Activated T-helper 2 cell treated with anti-CD3 and anti-CD28 coated beads, Interferon-gamma antibody, Interleukin-2, Interleukin-4, amounts not matched to agents 10 μg/mL and 5 μg/mL and 100 μg/mL, durations not matched to agents 14 hours and 24 hours and 36 hours (primary cell): ENCODE measurements around the gene TFAP2D. TPM values are rescaled to one million over a fixed set of nuclear protein-coding genes. Genes with fewer than 3 reads are reported as not detected.

ENCODE experiments used
- DNase-seq: peaks from one replicate; pipeline ENCODE4 v3.0.0; 2021; ENCODE audit warnings: low spot score
- H3K27ac Mint-ChIP-seq: one replicate; pipeline ENCODE4 v1.8.0; 2021; ENCODE audit warnings: mixed read lengths
- H3K27me3 Mint-ChIP-seq: one replicate; pipeline ENCODE4 v1.8.0; 2021; ENCODE audit warnings: low read depth, mixed read lengths
- H3K36me3 Mint-ChIP-seq: one replicate; pipeline ENCODE4 v1.8.0; 2021; ENCODE audit warnings: low read depth, mixed read lengths
- H3K4me1 Mint-ChIP-seq: one replicate; pipeline ENCODE4 v1.8.0; 2021; ENCODE audit warnings: low read depth, mixed read lengths
- H3K4me3 Mint-ChIP-seq: one replicate; pipeline ENCODE4 v1.8.0; 2021; ENCODE audit warnings: low read depth, mild to moderate bottlenecking, moderate library complexity, mixed read lengths
- H3K9me3 Mint-ChIP-seq: one replicate; pipeline ENCODE4 v1.8.0; 2021; ENCODE audit warnings: mixed read lengths
- intact Hi-C: fragments of 100-400 bp; cut with micrococcal nuclease; formaldehyde crosslinking; loops from one replicate; pipeline ENCODE4 v1.15.1; 2023
- total RNA-seq: library from RNA; stranded (reverse); gene quantifications from 2 replicates; pipeline ENCODE4 v1.2.3, GENCODE V29; 2022

Gene TFAP2D
- not detected in 2 replicates for total RNA-seq

GRCh38 chr6:50713226-50713625, at the start of gene TFAP2D:
TSS of gene TFAP2D (plus strand) at chr6:50713526. CDS start at chr6:50714056, 530 bp downstream.
- intact Hi-C loops: no loop called here
- Mint-ChIP-seq H3K36me3 (no peaks in the 10 kb centered on the region), H3K4me1 (no peaks in the 10 kb centered on the region), H3K27me3 (peaks cover 69% of the 10 kb centered on the region), H3K27ac (no peak within 1 kb of the TSS), H3K9me3 (no peaks in the 10 kb centered on the region), H3K4me3 (no peak within 1 kb of the TSS)
- DNase-seq: no peak

DNA sequence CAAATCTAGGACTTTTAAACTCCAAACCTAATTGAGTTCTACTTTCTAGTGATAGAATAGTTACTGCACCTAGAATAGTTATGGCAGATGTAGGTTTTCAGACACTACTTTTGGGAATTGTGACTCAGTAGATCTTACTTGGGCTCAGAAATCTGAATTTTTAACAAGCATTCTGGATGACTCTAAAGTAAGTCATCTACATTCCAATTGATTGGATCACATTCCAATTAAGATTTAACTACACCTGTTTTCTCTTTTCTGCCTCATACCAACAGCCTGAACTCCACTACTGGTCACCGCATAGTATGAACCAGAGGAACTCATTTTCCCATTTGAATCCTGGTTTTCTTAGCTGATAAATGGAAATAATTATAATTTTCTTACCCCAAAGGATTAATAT, 49.5 kb upstream of the TFAP2D start:
- no peaks in the 10 kb centered on the region for H3K27me3 Mint-ChIP-seq
- H3K27ac Mint-ChIP-seq: no peak overlapping the region
- H3K4me3 Mint-ChIP-seq: no peak overlapping the region
- intact Hi-C loops: no loop called here
- H3K4me1 Mint-ChIP-seq: no peaks in the 10 kb centered on the region
- H3K36me3 Mint-ChIP-seq: no peaks in the 10 kb centered on the region
- DNase-seq: no peak
- no peaks in the 10 kb centered on the region for H3K9me3 Mint-ChIP-seq

DNA sequence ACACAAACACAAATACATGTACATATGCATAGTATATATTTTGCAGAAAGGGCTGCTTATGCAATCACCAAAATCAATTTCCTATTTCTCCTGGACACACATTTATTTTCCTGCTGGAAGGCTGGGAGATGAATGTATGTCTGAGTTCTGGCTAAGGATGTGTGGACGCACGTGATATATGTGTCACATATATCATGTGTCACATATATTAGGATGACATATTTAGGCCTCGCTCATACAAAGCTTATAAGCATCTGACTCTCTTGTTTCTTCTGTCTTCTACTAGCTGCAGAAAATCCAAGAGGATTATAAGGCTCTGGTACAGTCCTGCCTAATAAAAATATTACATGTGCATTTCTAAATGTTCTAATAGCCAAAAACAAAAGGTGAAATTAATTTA, 47.2 kb upstream of the TFAP2D start:
- H3K4me3 Mint-ChIP-seq: no peak overlapping the region
- DNase-seq: no peak
- intact Hi-C loops: no loop called here
- H3K9me3 Mint-ChIP-seq: no peaks in the 10 kb centered on the region
- no peaks in the 10 kb centered on the region for H3K4me1 Mint-ChIP-seq
- no peaks in the 10 kb centered on the region for H3K27me3 Mint-ChIP-seq
- no peaks in the 10 kb centered on the region for H3K36me3 Mint-ChIP-seq
- H3K27ac Mint-ChIP-seq: no peak overlapping the region

- Mint-ChIP-seq H3K4me3 (no peak overlapping the region), H3K9me3 (no peaks in the 10 kb centered on the region), H3K36me3 (no peaks in the 10 kb centered on the region), H3K4me1 (no peaks in the 10 kb centered on the region), H3K27ac (no peak overlapping the region), H3K27me3 (no peaks in the 10 kb centered on the region)
- intact Hi-C loops: no loop called here
- DNase-seq: no peak
These were observed 32.0 kb upstream of the TFAP2D start for GRCh38 chr6:50681213-50681824.

DNA sequence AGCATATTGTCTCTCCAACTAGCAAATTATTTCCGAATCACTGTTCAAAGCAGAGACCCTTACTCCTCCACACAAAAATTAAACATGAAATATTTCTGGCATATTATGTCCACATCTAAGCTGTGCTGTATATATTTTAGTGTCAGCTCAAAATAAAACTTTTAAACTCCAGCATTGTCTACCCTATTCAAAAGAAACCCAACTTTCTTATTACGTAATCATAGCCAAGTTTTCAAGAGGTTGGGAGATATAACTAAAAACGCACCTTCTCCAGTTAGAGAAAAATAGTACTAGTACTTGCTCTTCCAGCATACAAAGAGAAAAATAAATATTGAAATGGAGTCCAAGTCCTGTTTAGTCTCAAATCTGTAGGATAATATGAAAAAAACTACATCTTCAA, 24.1 kb upstream of the TFAP2D start:
- H3K4me3 Mint-ChIP-seq: no peak overlapping the region

GRCh38 chr6:50691814-50692495, 21.4 kb upstream of the TFAP2D start:
- no peaks in the 10 kb centered on the region for H3K9me3 Mint-ChIP-seq
- intact Hi-C loops: no loop called here
- H3K27ac Mint-ChIP-seq: no peak overlapping the region
- no peak for DNase-seq
- no peak overlapping the region for H3K4me3 Mint-ChIP-seq
- H3K27me3 Mint-ChIP-seq: no peaks in the 10 kb centered on the region
- H3K36me3 Mint-ChIP-seq: no peaks in the 10 kb centered on the region
- no peaks in the 10 kb centered on the region for H3K4me1 Mint-ChIP-seq

More for the DNA sequence above, 24.1 kb upstream of the TFAP2D start:
- no peaks in the 10 kb centered on the region for H3K4me1 Mint-ChIP-seq
- intact Hi-C loops: no loop called here
- no peaks in the 10 kb centered on the region for H3K36me3 Mint-ChIP-seq
- no peak overlapping the region for H3K27ac Mint-ChIP-seq
- DNase-seq: no peak
- no peaks in the 10 kb centered on the region for H3K9me3 Mint-ChIP-seq
- no peaks in the 10 kb centered on the region for H3K27me3 Mint-ChIP-seq

DNA sequence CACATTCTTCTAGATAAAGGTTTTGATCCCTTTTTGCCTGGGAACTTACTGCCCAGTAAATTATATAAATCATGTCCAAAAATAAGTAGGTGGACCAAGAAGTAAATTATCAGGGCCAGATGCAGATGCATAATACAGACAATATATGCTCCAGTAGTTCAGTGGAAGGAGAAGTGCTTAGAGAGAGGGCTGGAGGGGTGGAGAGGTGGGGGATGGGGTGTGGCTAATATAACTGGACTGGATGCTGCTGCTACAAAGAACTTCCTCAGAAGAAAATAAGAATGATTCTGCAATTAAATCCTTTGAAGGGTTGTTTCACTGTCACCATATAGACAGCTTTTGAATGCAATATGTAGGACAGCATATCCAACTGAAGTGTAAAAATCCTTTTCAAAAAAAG, 14.8 kb upstream of the TFAP2D start:
- Mint-ChIP-seq H3K27me3 (no peaks in the 10 kb centered on the region), H3K4me1 (no peaks in the 10 kb centered on the region), H3K9me3 (no peaks in the 10 kb centered on the region), H3K27ac (no peak overlapping the region), H3K4me3 (no peak overlapping the region), H3K36me3 (no peaks in the 10 kb centered on the region)
- intact Hi-C loops: no loop called here
- no peak for DNase-seq

GRCh38 chr6:50699051-50699775, 14.1 kb upstream of the TFAP2D start:
- H3K36me3 Mint-ChIP-seq: no peaks in the 10 kb centered on the region
- no peaks in the 10 kb centered on the region for H3K9me3 Mint-ChIP-seq
- DNase-seq: no peak
- H3K4me1 Mint-ChIP-seq: no peaks in the 10 kb centered on the region
- intact Hi-C loops: no loop called here
- no peak overlapping the region for H3K27ac Mint-ChIP-seq
- no peaks in the 10 kb centered on the region for H3K27me3 Mint-ChIP-seq
- H3K4me3 Mint-ChIP-seq: no peak overlapping the region

DNA sequence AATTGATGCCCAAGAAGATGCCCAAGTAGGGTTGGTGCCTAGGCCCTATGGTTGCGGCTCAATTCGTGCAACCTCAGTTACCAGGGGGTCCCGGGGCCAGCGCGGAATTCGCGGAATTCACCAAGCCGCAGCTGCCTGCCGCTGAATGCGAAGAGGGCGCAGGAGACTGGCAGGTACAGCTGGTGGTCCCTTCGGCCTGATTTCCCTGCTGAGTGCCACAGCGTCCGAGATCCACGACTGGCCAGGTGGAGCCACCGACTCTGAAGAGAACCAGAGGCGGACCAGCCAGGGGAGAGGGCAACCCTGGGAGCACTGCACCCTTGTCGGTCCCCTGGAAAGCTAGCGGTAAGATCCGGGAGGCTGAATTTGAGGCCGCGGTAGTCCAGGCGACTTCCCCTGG, 6.8 kb upstream of the TFAP2D start:
- intact Hi-C loops: no loop called here
- no peak for DNase-seq
- H3K27ac Mint-ChIP-seq: no peak overlapping the region
- H3K27me3 Mint-ChIP-seq: peaks cover 49% of the 10 kb centered on the region
- no peak overlapping the region for H3K4me3 Mint-ChIP-seq
- no peaks in the 10 kb centered on the region for H3K4me1 Mint-ChIP-seq
- no peaks in the 10 kb centered on the region for H3K36me3 Mint-ChIP-seq
- no peaks in the 10 kb centered on the region for H3K9me3 Mint-ChIP-seq

GRCh38 chr6:50707191-50707590, 6.1 kb upstream of the TFAP2D start:
- H3K27me3 Mint-ChIP-seq: peaks cover 52% of the 10 kb centered on the region
- H3K27ac Mint-ChIP-seq: no peak overlapping the region
- H3K36me3 Mint-ChIP-seq: no peaks in the 10 kb centered on the region

DNA sequence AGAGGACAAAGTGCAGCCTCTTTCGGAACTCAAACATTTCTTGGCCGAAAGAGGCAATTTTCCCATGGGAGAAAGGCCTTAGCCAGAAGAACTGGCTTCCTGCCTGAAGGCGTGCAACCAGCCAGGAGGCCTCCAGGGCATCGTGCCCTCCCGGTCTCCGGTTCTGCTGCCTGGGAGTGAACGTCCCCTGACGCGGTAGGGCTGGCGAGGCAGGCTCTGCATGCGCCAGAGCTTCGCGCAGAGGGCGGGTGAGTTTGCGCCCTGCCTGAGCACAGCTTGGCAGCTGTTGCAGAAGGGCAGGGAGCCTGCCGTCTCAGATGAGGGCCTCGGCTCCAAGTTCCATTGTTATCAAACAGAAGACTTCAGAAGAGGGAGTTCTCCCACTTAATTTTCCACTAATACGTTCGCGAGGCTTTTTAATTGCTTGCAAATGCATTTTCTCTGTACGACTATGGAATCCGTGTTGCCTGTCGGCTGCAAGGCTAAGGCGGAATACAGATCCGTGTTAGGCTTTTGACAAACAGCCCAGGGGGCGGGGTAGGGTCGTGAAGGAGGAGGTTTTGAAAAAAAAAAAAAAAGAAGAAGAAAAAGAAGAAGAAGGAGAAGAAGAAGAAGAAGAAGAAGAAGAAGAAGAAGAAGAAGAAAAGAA, 5.5 kb upstream of the TFAP2D start:
- Mint-ChIP-seq H3K27ac (no peak overlapping the region), H3K4me1 (no peaks in the 10 kb centered on the region), H3K9me3 (no peaks in the 10 kb centered on the region), H3K27me3 (peaks cover 52% of the 10 kb centered on the region), H3K36me3 (no peaks in the 10 kb centered on the region), H3K4me3 (no peak overlapping the region)
- no peak for DNase-seq
- intact Hi-C loops: no loop called here

More at GRCh38 chr6:50707191-50707590, 6.1 kb upstream of the TFAP2D start:
- no peak for DNase-seq
- Mint-ChIP-seq H3K9me3 (no peaks in the 10 kb centered on the region), H3K4me1 (no peaks in the 10 kb centered on the region), H3K4me3 (no peak overlapping the region)
- intact Hi-C loops: no loop called here

GRCh38 chr6:50708664-50709365, 4.5 kb upstream of the TFAP2D start:
- Mint-ChIP-seq H3K4me1 (no peaks in the 10 kb centered on the region), H3K27me3 (peaks cover 58% of the 10 kb centered on the region), H3K9me3 (no peaks in the 10 kb centered on the region), H3K4me3 (no peak overlapping the region), H3K27ac (no peak overlapping the region), H3K36me3 (no peaks in the 10 kb centered on the region)
- intact Hi-C loops: no loop called here
- no peak for DNase-seq
